Middle frontal gyrus (tissue), 1 donor: ENCODE data around the gene PSD2.

ENCODE experiments used
- DNase-seq: peaks from one replicate; pipeline ENCODE4 v3.0.0-alpha.2; 2015; ENCODE audit warnings: low spot score; ENCODE audit errors: extremely low spot score

Gene PSD2

DNA sequence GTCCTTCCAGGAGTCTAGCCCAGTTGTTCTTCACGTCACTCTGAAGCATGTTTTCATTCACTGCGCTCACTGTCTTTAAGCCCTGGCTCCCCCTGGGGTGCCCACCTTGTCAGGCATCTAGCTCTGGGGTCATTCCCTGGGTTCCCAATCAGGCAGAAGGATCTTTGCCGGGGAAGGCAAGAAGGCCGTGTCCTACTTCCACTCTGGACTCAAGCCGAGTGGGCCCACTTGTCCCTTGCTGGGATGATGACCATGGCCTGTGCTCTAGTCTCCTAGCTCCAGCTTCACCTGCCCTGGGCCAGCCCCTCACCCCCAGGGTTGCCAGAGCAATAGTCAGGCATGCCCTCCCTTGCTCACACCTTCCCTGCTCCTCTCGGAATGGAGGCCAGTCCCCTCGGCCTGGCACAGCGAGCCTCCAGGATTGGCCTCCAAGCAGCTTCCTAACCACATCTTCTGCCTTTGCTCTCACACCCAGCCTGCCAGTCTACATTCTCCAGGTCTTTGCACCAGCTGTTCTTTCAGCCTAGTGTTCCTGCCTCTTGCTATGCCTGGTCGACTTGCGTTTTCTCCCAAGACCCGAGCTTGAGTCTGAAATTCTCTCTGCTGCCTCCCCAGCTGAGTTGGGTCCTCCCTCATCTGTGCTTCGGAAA is 32.2 kb upstream of the PSD2 start:
- DNase-seq, result no peak

DNA sequence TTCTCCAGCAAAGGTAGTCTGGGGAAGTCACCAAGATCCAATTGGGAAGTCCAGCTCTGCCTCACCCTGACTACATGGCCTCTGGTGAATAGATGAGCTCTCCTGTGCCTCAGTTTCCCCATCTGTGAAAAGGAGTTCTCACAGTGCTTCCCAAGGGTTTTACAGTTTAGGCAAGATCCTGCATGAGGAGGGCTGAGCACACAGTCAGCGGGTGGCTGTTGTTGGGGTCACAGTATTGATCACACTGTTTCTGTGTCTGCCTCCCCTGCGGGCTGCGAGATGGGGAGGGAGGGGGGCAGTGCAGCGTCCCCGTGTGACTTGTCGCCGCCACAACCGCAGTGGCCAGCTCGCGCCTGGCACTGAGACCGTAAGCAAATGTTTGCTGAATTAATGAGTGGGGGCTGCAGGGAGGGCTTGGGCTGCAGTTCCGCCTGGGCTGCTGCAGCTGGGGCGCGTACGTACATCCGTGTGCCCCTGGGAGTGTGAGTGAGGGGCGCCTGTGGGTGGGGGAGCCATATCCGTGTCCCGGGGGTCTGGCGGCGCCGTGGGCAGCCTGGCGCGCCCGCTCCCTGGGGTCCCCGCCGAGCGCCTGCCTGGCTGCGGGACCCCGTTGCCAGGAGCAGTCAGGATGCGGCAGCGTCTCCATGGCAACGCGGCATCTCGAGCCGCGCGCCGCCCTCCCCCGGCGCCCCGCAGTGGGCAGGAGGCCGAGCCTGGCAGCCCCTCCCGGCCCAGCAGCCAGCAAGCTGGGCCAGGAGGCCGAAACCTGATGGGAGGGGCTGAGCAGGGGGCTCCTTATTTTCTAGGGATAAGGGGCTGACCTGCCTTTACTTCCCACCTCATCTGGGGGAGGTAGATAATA is 31.4 kb upstream of the PSD2 start:
- DNase-seq, result peak; percentile 75

DNA sequence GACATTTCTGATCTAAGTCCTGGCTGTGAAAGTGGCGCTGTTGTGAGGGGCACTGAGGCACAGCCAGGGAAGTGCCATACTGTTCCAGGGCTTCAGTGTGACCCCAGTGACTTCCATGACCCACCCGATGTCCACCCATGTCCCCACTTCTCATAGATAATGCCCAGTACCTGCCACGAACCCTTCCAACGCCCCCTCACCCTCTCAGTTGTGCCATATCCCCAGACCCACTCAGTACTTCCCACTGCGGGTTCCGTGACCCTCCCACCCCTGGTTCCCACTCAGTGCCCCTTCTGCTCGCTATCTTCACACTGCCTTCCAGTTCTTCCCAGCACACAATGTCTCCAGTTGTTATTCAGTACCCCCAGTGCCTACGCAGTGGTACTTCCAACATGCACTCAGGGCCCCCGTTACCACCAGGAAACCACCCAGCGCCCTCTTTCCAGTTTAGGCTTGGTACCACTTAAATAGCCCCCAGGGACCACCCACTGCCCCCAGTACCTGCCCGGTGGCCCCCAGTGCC is 30.7 kb upstream of the PSD2 start:
- no peak for DNase-seq

DNA sequence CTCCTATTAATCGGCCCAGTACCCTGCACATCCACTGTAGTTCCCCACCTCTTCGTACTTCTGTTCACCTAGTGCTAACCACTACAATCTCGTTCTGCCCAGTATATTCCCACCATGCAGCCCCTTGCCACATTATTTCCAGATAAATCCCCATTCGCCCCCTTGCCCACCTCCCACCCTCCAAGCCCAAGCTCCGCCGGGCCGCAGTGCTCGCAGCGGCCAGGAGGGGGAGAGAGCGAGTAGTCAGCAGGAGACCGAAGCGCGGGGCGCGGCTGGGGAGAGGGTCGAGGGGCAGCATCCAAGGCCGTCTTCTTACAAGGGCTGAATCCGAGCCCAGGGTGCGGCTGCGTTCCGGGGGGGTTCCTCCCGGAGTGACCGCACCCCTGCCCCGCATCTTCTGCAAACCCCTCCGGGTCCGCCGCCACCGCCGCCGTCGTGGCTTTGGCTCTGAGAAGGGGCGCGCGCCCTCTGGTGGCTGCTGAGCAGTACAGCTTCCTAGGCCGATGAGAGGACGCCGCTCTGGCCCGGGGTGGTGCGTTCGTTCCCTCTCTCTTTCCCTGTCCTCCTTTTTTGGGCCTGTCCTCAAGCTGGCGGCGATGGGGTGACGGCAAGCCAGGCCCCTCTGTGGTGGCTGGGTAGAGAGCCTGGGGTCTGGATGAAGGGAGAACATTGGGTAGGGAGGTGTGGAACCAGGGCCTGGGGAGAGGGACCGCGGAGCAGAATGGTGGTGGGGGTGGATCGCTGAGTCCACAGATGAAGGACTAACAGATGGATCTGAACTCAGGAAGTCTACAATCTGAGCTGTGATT is 30.0 kb upstream of the PSD2 start:
- no peak for DNase-seq

DNA sequence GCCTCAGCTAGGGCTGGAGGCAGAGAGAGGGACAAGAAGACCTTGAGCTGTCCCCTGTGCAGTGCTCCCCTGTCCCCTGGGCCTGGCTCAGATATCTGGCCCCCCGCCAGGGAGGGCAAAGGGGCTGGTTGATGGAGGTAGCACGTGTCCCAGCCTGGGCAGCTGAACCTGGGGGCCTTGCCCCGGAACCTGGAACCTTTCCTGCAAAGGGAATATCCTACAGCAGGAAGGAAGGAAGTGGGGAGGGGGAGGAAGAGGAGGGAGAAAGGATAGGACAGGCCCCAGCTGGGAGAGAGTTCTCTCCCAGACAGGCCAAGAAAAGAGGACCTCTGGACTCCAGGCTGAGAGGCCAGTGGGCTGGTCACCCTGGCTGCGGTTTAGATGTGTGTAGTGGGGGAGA is 27.6 kb upstream of the PSD2 start:
- no peak for DNase-seq

DNA sequence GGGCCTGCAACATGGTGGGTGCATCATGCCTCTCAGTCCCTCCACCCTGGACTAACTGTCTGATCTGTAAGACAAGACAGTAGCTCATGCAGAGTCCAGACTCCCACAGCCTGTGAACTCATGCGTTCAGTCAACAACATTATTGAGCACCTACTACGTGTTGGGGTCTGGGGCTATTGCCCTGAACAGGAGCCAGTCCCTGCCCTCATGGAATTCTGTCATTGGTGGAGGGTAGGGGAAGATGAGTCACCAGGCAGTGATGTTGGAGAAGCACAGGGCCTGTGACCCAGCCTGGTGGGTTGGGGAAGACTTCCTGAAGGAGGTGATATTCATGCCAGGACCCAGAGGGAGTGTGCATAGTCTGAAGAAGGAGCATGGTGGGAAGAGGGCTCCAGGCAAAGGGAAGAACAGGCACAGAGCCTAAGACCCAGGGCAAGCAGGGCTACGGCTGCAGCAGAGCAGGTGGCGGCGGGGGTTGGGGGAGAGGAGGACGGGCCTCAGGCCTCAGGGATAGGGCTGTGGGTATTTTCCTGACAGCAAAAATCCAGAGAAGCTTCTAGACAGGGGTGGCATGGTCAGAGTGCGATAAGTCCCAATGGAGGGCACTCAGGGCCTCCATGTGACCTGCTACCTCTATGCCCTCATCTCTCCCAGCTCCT is 26.7 kb upstream of the PSD2 start:
- no peak for DNase-seq

DNA sequence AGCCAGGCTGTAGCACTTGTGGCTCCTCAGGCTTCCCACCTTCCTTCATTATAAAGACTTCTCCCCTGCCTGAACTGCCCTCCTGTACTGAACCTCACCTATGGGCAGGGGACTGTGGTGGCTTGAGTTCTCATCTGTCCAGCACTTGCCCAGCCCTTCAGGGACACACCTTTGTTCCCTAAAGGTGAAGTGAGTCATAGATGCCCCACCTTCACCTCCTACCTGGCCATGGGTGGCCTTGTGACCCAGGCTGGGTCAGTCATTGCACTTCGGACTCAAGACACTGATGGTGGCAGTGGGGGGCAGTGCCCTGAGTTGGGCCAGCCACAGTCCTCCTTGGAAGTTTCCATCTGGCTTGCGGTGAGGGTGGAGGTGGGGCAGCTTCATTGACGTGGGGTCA is 26.1 kb upstream of the PSD2 start:
- no peak for DNase-seq

DNA sequence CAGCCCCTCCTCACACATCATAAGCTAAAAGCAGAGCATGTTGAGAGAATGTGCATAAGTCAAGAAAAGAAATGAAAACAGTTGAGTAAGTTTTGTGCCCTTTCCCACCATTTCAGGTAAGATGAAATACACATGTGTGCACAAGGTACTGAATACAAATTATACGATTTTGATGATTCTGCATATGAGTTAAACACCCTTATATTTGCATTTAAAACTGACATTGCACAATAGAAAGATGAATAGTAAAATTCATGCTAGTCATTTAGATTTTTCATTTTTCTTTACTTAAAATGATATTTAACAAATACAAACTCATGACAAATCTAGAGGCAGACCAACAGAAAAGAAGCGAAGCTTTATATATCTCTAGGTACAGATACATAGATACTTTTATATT is 24.9 kb upstream of the PSD2 start:
- no peak for DNase-seq

DNA sequence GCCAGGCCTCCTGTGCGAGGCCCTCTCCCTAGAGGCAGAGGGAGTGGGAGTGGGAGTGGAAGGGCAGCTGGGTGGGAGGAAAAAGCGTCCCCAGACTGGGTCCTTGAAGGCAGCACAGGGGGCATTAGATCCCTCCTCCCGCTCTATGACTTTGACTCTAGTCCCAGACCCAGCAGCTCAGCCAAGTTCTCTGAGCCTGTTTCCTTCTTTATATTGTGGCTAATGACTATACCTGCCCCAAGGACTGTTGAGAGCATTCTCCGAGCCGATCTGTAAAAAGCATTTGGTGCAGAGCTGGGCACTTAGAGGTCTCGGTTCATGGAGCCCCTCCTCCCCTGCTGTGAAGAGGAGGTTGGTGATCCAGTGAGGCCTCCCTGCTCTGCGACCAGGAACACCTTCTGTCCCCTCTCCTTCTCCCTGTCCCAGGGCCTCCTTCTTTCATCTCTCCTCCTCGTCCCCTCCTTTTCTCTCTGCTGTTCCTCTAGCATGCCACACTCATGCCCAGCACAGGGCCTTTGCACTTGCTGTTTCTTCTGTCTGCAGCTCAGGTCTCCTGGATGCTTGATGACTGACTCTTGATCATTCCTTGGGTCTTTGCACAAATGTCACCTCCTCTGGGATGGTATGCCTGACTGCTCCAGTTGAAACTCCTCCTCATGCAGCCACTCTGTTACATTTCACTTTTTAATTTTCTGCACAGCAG is 23.4 kb upstream of the PSD2 start:
- DNase-seq, result no peak

DNA sequence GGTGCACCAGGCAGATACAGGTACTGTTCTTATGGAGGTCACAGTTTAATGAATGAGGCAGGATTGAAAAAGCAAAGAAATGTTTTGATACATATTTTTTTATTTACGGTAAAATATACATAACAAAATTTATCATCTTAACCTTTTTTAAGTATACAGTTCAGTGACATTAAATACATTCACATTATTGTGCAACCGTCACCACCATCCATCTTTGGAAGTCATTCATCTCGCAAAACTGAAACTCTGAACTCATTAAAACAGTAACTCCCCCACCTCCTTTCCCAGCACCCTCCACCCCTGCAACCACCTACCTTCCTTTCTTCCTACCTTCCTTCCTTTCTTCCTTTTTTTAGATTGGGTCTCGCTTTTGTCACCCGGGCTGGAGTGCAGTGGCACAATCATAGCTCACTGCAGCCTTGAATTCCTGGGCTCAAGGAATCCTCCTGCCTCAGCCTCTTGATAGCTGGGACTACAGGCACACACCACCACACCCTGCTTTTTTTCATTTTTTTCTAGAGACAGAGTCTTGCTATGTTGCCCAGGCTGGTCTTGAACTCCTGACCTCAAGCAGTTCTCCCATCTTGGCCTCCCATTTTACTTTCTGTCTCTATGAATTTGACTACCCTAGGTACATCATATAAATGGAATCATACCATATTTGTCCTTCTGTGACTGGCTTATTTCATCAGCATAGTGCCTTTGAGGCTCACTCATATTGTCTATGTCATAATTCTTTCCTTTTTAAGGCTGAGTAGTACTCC is 22.5 kb upstream of the PSD2 start:
- DNase-seq, result no peak

DNA sequence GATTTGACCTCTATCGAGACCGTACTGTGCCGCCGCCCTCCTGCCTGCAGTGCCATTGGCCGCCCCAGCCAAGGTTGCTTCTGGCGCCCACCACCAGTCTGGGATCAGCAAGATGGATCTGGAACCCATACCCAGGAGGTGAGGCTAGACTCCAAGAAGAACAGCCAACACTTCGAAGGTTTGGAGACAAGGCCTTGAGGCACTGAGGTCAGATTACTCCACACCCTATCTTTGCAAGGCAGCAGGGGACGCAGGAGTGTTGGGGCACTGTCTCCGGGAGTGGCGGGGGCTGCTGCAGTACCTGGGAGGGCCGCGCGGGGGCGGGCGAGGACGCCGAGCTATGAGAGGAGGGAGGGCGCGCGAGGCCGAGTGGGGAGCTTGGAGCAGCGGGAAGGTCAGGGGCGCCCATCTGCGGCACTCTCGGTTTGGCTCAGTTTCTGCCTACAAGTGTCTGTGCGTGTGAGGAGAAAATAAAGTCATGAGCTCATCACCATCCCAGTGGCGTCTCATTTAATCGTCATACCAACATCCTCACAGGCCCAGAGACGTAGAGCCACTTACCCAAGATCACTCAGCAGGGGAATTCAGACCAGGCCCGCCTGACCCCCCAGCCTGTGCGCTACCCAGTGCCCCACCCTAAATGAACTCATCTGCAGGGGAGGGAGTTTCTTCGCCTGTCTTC is 20.5 kb upstream of the PSD2 start:
- DNase-seq, result no peak

DNA sequence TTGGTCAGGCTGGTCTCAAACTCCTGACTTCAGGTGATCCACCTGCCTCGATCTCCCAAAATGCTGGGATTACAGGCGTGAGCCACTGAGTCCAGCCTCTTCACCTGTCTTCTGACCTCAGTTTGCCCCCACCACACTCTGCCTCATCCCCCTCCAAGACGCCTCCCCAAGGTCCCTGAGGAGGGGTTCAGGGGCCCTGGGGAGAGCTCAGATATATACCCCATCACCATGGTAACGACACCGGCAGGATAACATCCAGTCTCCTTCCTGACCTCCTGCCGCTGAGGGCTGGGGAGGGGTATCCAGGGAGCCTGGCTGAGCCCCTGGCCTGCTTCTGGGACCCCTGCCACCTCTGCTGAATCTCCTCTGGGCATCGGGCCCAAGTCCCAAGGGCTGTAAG is 19.7 kb upstream of the PSD2 start:
- no peak for DNase-seq

DNA sequence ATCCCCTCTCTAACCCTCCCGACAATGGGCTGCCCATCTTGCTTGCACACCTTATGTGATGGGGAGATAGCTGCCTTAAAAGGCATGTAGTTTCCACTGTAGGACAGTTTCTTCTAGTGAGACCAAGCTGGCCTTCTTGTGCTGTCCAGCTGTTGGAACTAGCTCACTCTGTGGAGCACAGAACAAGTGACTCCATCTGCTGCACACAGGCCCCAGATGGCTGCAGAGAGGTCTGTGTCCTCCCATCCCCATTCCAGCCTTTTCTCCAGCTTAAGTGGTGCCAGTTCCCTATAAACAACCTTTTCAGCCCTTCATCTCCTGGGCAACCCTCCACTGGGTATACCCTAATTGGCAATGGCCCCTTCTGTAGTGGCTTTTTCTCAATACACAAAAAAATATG is 18.7 kb upstream of the PSD2 start:
- DNase-seq, result no peak

DNA sequence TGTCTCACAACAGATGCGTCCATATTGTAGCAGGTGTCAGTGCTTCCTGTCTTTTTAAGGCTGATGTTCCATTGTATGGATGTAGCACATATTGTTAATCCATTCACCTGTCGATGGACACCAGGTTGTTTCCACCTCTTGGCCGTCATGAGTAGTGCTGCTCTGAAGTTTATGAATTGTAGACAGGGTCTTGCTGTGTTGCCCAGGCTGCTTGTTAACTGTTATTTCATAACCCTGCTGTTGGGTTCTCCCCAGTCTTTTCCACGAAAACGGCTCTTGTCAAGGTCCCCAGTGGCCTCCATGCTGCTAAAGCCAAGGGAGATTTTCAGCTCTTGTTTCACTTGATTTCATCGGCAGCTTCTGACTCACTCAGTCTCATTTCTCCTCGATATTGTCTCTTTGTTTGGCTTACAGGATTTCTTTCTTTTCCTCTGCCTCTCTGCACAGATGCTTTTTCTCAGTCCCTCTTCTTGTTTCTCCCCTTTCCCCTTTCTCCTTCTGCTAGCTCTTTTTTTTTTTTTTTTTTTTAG is 12.1 kb upstream of the PSD2 start:
- no peak for DNase-seq

DNA sequence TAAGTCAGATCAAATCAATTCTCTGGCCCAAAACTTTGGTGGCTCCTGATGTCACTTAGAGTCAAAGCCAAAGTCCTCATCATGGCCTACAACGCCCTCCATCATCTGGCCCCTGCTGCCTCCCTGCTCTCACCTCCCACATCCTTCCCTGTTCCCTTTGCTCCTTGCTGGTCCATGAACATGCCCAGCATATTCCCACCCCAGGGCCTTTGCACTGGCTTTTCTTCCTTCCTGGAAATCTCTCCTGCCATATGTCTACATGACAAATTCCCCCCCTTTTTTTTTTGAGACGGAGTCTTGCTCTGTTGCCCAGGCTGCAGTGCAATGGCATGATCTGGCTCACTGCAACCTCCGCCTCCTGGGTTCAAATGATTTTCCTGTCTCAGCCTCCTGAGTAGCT is 11.1 kb upstream of the PSD2 start:
- no peak for DNase-seq

DNA sequence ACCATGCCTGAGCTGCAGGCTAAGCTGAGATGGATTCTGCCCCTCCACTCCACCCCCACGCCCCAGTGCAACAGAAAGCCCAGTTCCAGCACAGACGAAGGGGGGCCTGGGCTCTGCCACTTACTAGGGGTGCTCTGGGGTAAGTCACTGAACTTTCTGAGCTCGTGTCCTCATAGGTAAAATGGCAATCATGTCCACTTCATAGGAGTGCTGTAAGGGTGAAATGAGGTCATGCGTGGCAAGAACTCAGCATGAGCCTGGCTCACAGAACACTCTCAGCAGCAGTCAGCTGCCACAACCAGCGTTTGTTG is 8.4 kb upstream of the PSD2 start:
- DNase-seq, result no peak

DNA sequence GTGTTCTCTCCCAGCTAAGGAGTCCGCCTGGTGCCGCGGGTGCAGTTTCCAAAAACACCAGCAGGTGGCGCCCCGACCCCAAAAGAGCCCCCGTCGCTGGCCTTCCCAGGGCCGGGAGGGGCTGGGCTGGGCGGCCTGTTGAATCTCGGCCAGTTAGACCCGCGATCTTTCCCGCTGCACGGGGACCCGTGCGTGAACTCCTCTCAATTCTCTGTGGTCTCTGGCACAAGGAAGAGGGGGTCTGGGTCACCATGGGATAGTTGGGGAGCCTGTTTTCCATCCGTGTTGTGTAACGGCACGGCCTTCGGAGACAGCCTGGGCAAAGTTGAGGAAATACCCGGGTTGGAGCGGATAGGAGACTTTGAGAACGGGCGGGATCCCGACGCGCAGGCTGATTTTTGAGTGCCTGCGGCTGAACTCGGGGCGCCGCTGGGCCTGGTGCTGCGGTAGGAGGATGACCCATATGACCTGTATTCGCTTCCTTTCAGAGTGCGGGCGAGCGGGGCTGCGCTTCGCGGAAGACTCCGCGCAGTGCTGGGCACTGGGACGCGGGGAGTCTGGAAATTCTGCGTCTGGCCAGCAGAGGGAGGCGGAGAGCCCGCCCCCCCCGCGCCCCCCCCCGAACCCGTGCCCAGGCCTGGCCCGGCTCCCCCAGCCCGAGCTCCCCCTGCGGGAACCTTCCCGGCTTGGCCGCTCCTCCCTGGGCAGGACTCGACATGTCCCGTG is 7.9 kb upstream of the PSD2 start:
- DNase-seq, result peak; percentile 89

DNA sequence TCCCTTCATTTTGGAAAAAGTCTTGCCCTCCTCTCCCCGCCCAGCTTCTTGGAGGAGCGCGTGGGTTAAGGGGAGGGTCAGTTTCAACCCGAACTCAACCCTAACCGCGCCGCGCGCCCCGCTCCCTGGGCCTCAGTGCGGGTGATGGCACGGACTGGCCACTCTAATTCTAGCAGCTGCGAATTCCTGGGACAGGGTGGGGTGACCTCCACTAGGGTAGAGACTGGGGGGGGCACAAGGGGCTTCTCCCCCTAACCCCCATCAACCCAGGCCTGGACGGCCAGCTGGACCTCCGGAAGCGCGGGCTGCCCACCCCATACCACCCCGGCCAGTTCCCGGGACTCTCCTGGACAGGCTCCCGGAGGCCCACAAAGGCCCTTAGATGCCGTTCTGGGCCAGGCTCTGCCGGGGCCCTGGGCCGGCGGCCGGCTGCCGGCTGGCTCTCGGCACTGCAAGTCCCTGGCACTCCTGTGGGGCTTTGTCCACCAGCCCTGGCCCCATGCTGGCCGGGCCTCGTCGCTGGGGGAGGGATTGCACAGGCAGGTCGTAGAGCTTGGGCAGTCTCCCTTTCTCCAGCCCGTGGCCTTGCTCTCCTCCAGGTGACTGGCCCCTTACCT is 7.2 kb upstream of the PSD2 start:
- peak; percentile 75 for DNase-seq
